ENCODE results near the gene EPB41L5.
"Not testable (repeated sequence)": the region's sequence is repeated elsewhere in the genome, so short reads cannot be mapped to it uniquely, and the experiment has no call there.

The EPB41L5 gene

GRCh38 chr2:120020554-120020953 is 7.7 kb downstream of the EPB41L5 start:
- Histone ChIP-seq H3K27me3 (ENCODE audit: insufficient read depth, poor library complexity, severe bottlenecking) (no peaks in the 10 kb centered on the region), H3K27ac (replicated peaks) (no peak overlapping the region), H3K4me3 (replicated peaks; ENCODE audit: insufficient read depth, low read length) (no peak overlapping the region)
- TF ChIP-seq POLR2AphosphoS5 (IDR thresholded peaks at IDR 0.05; ENCODE audit: low read depth), result no peak
- no peak for TF ChIP-seq REST (IDR thresholded peaks at IDR 0.05; ENCODE audit: insufficient replicate concordance, low read depth)
- TF ChIP-seq SPI1 (IDR thresholded peaks at IDR 0.05; ENCODE audit: borderline replicate concordance, low read depth), result no peak
- TF ChIP-seq GABPA (IDR thresholded peaks at IDR 0.05; ENCODE audit: low read depth), result no peak
- no peak for TF ChIP-seq CTCF (IDR thresholded peaks at IDR 0.05; ENCODE audit: insufficient read depth, low read length)
- no peak for DNase-seq (ENCODE audit: low read depth in 1 of 2, low spot score in 1 of 2)

- not testable (repeated sequence) for H3K27me3 ChIP-seq (ENCODE audit: insufficient read depth, poor library complexity, severe bottlenecking); H3K4me3 ChIP-seq (replicated peaks; ENCODE audit: insufficient read depth, low read length); DNase-seq (ENCODE audit: low read depth in 1 of 2, low spot score in 1 of 2); H3K27ac ChIP-seq (replicated peaks)
Measured at GRCh38 chr2:120022505-120022904, 9.6 kb downstream of the EPB41L5 start.

GRCh38 chr2:120026890-120027289 is 14.0 kb downstream of the EPB41L5 start:
- H3K4me3 ChIP-seq (replicated peaks; ENCODE audit: insufficient read depth, low read length), result no peak overlapping the region
- no peak overlapping the region for H3K27ac ChIP-seq (replicated peaks)
- H3K27me3 ChIP-seq (ENCODE audit: insufficient read depth, poor library complexity, severe bottlenecking), result no peaks in the 10 kb centered on the region
- no peak for DNase-seq (ENCODE audit: low read depth in 1 of 2, low spot score in 1 of 2)
- no peak for TF ChIP-seq GABPA (IDR thresholded peaks at IDR 0.05; ENCODE audit: low read depth)
- TF ChIP-seq POLR2AphosphoS5 (IDR thresholded peaks at IDR 0.05; ENCODE audit: low read depth), result no peak
- no peak for TF ChIP-seq SPI1 (IDR thresholded peaks at IDR 0.05; ENCODE audit: borderline replicate concordance, low read depth)
- TF ChIP-seq CTCF (IDR thresholded peaks at IDR 0.05; ENCODE audit: insufficient read depth, low read length), result no peak
- TF ChIP-seq REST (IDR thresholded peaks at IDR 0.05; ENCODE audit: insufficient replicate concordance, low read depth), result no peak

- no peak for DNase-seq (ENCODE audit: low read depth in 1 of 2, low spot score in 1 of 2)
- Histone ChIP-seq H3K4me3 (replicated peaks; ENCODE audit: insufficient read depth, low read length) (no peak overlapping the region), H3K27ac (replicated peaks) (no peak overlapping the region), H3K27me3 (ENCODE audit: insufficient read depth, poor library complexity, severe bottlenecking) (no peaks in the 10 kb centered on the region)
- TF ChIP-seq SPI1 (IDR thresholded peaks at IDR 0.05; ENCODE audit: borderline replicate concordance, low read depth), result no peak
- TF ChIP-seq GABPA (IDR thresholded peaks at IDR 0.05; ENCODE audit: low read depth), result no peak
- TF ChIP-seq POLR2AphosphoS5 (IDR thresholded peaks at IDR 0.05; ENCODE audit: low read depth), result no peak
- TF ChIP-seq CTCF (IDR thresholded peaks at IDR 0.05; ENCODE audit: insufficient read depth, low read length), result no peak
- TF ChIP-seq REST (IDR thresholded peaks at IDR 0.05; ENCODE audit: insufficient replicate concordance, low read depth), result no peak
Measured at GRCh38 chr2:120028795-120029194, 15.9 kb downstream of the EPB41L5 start.
